SK-N-SH treated with all-trans-retinoic acid at 6 μM for 48 hours (cell line): Measurements from ENCODE around the gene CDH4.

Experiments used
- ATAC-seq: fragments of 200-7000 bp; cut with Tn5 transposase; 3 replicates; pipeline ENCODE4 v1.9.1; 2020; ENCODE audit warnings: mild to moderate bottlenecking, moderate library complexity
- BACH2 ChIP-seq: fragments of 250-450 bp; sonication (Bioruptor Pico); IDR thresholded peaks from 2 replicates; pipeline ENCODE4 v1.9.0; 2021; ENCODE audit warnings: mild to moderate bottlenecking, borderline replicate concordance
- CSDC2 ChIP-seq: fragments of 250-450 bp; sonication (Bioruptor Pico); IDR thresholded peaks from 2 replicates; pipeline ENCODE4 v1.5.0; 2020; ENCODE audit warnings: mild to moderate bottlenecking, moderate library complexity
- CSRNP3 ChIP-seq: fragments of 250-450 bp; sonication (Bioruptor Pico); IDR thresholded peaks from 2 replicates; pipeline ENCODE4 v1.5.1; 2021; ENCODE audit warnings: mild to moderate bottlenecking, moderate library complexity
- ESRRG ChIP-seq: fragments of 250-450 bp; sonication (Bioruptor Pico); IDR thresholded peaks from 2 replicates; pipeline ENCODE4 v1.6.1; 2021; ENCODE audit warnings: mild to moderate bottlenecking
- GLIS3 ChIP-seq: fragments of 250-450 bp; sonication (Bioruptor Pico); IDR thresholded peaks from 2 replicates; pipeline ENCODE4 v1.5.0; 2020; ENCODE audit warnings: mild to moderate bottlenecking, moderate library complexity
- ISL1 ChIP-seq: fragments of 250-450 bp; sonication (Bioruptor Pico); IDR thresholded peaks from 2 replicates; pipeline ENCODE4 v2.1.2; 2022; ENCODE audit warnings: mild to moderate bottlenecking, moderate library complexity
- OSR1 ChIP-seq: fragments of 250-450 bp; sonication (Bioruptor Pico); IDR thresholded peaks from 2 replicates; pipeline ENCODE4 v1.8.0; 2022; ENCODE audit warnings: moderate library complexity, mild to moderate bottlenecking, inconsistent platforms
- PATZ1 ChIP-seq: fragments of 250-450 bp; sonication (Bioruptor Pico); IDR thresholded peaks from 2 replicates; pipeline ENCODE4 v1.8.0; 2020; ENCODE audit warnings: mild to moderate bottlenecking, moderate library complexity, borderline replicate concordance
- PPARA ChIP-seq: fragments of 250-450 bp; sonication (Bioruptor Pico); IDR thresholded peaks from 2 replicates; pipeline ENCODE4 v1.5.0; 2020; ENCODE audit warnings: mild to moderate bottlenecking, borderline replicate concordance
- RARB ChIP-seq: fragments of 250-450 bp; sonication (Bioruptor Pico); IDR thresholded peaks from 2 replicates; pipeline ENCODE4 v1.8.0; 2021; ENCODE audit warnings: mild to moderate bottlenecking, moderate library complexity
- SNAI2 ChIP-seq: fragments of 250-450 bp; sonication (Bioruptor Pico); IDR thresholded peaks from 2 replicates; pipeline ENCODE4 v1.5.0; 2020; ENCODE audit warnings: mild to moderate bottlenecking, moderate library complexity
- TCF4 ChIP-seq: fragments of 250-450 bp; sonication (Bioruptor Pico); IDR thresholded peaks from 2 replicates; pipeline ENCODE4 v1.8.0; 2021; ENCODE audit warnings: mild to moderate bottlenecking, moderate library complexity, borderline replicate concordance
- TSHZ2 ChIP-seq: fragments of 250-450 bp; sonication (Bioruptor Pico); IDR thresholded peaks from 2 replicates; pipeline ENCODE4 v1.5.0; 2020; ENCODE audit warnings: mild to moderate bottlenecking, moderate library complexity
- ZC3H10 ChIP-seq: fragments of 250-450 bp; sonication (Bioruptor Pico); IDR thresholded peaks from 2 replicates; pipeline ENCODE4 v1.5.1; 2021; ENCODE audit warnings: mild to moderate bottlenecking, moderate library complexity
- ZFP3 ChIP-seq: fragments of 250-450 bp; sonication (Bioruptor Pico); IDR thresholded peaks from 2 replicates; pipeline ENCODE4 v1.5.0; 2020; ENCODE audit warnings: mild to moderate bottlenecking, moderate library complexity
- ZFP30 ChIP-seq: fragments of 450-650 bp; formaldehyde crosslinking; IDR thresholded peaks from 2 replicates; pipeline ENCODE4 v1.5.0; 2022; ENCODE audit warnings: mild to moderate bottlenecking, moderate library complexity
- ZNF565 ChIP-seq: fragments of 450-650 bp; formaldehyde crosslinking; conservative IDR thresholded peaks from 2 replicates; pipeline ENCODE4 v1.5.0; 2020; ENCODE audit warnings: low read depth, mild to moderate bottlenecking, moderate library complexity
- ZNF70 ChIP-seq: fragments of 450-650 bp; formaldehyde crosslinking; IDR thresholded peaks from 2 replicates; pipeline ENCODE4 v1.5.0; 2020; ENCODE audit warnings: mild to moderate bottlenecking, moderate library complexity
- ZNF8 ChIP-seq: fragments of 450-650 bp; formaldehyde crosslinking; IDR thresholded peaks from 2 replicates; pipeline ENCODE4 v1.5.0; 2020; ENCODE audit warnings: mild to moderate bottlenecking, moderate library complexity
- TF ChIP-seq, protein P1 (sequence below): fragments of 250-450 bp; sonication (Bioruptor Pico); IDR thresholded peaks from 2 replicates; pipeline ENCODE4 v1.5.1; 2020; ENCODE audit warnings: low read depth, mild to moderate bottlenecking, moderate library complexity
- TF ChIP-seq, protein P2 (sequence below): fragments of 250-450 bp; sonication (Bioruptor Pico); IDR thresholded peaks from 2 replicates; pipeline ENCODE4 v1.8.0; 2021; ENCODE audit warnings: low read depth, mild to moderate bottlenecking, moderate library complexity, borderline replicate concordance

The CDH4 gene

DNA sequence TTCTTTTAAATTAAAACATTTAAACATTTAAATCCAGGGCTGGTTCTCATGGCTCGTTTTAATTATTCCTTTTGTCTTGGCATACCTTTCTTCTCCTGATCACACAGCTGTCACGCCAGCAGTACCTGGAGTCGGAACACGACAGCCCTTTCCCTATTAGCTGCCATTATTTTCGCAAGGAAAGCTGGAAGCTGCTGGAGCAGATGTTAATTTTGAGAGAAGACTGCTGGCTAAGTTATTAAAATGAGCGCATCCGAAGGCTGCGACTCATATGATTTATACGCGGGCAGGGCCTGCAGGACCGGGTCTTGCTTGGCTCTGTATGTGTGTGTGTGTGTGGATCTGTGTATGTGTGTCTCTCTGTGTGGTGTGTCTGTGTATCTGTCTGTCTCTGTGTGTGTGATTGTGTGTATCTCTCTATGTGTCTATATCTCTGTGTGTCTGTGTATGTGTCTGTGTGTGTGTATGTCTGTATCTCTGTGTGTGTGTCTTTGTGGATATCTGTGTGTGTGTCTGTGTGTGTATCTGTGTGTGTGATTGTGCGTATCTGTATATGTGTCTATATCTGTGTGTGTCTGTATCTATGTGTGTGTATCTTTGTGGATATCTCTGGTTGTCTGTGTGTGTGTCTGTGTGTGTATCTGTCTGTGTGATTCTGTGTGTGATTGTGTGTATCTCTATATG lies 191.5 kb downstream of the CDH4 start:
- no peak for ATAC-seq
- TF ChIP-seq PPARA, result no peak
- no peak for TF ChIP-seq ZFP3
- TF ChIP-seq ZNF565 (CRISPR knock-in tag), result no peak
- TF ChIP-seq SNAI2, result no peak
- TF ChIP-seq ZFP30 (CRISPR knock-in tag), result no peak
- TF ChIP-seq TCF4 (CRISPR knock-in tag), result no peak
- TF ChIP-seq, protein P1, sequence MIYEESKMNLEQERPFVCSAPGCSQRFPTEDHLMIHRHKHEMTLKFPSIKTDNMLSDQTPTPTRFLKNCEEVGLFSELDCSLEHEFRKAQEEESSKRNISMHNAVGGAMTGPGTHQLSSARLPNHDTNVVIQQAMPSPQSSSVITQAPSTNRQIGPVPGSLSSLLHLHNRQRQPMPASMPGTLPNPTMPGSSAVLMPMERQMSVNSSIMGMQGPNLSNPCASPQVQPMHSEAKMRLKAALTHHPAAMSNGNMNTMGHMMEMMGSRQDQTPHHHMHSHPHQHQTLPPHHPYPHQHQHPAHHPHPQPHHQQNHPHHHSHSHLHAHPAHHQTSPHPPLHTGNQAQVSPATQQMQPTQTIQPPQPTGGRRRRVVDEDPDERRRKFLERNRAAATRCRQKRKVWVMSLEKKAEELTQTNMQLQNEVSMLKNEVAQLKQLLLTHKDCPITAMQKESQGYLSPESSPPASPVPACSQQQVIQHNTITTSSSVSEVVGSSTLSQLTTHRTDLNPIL (CRISPR knock-in tag), result no peak
- TF ChIP-seq ZC3H10 (CRISPR knock-in tag), result no peak
- TF ChIP-seq ZNF8 (CRISPR knock-in tag), result no peak
- no peak for TF ChIP-seq RARB (CRISPR knock-in tag)
- TF ChIP-seq ESRRG (CRISPR knock-in tag), result no peak
- TF ChIP-seq GLIS3, result no peak
- no peak for TF ChIP-seq CSDC2 (CRISPR knock-in tag)
- no peak for TF ChIP-seq BACH2 (CRISPR knock-in tag)
- TF ChIP-seq, protein P2, sequence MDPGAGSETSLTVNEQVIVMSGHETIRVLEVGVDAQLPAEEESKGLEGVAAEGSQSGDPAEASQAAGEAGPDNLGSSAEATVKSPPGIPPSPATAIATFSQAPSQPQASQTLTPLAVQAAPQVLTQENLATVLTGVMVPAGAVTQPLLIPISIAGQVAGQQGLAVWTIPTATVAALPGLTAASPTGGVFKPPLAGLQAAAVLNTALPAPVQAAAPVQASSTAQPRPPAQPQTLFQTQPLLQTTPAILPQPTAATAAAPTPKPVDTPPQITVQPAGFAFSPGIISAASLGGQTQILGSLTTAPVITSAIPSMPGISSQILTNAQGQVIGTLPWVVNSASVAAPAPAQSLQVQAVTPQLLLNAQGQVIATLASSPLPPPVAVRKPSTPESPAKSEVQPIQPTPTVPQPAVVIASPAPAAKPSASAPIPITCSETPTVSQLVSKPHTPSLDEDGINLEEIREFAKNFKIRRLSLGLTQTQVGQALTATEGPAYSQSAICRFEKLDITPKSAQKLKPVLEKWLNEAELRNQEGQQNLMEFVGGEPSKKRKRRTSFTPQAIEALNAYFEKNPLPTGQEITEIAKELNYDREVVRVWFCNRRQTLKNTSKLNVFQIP (CRISPR knock-in tag), result no peak
- no peak for TF ChIP-seq PATZ1 (CRISPR knock-in tag)
- TF ChIP-seq ISL1, result no peak
- no peak for TF ChIP-seq TSHZ2 (CRISPR knock-in tag)
- TF ChIP-seq ZNF70 (CRISPR knock-in tag), result no peak
- no peak for TF ChIP-seq OSR1

DNA sequence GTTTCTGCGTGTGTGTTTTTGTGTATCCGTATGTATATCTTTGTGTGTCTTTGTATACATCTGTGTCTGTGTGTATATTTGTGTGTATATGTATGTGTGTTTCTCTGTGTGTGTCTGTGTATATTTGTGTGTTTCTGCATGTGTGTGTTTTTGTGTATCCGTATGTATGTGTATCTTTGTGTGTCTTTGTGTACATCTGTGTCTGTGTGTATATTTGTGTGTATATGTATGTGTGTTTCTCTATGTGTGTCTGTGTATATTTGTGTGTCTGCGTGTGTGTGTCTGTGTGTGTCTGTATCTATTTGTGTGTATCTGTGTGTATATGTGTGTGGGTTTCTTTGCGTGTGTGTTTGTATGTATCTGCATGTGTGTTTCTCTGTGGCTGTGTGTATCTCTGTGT lies 192.6 kb downstream of the CDH4 start:
- no peak for ATAC-seq
- TF ChIP-seq, protein P2 (CRISPR knock-in tag), result no peak
- TF ChIP-seq CSRNP3 (CRISPR knock-in tag) (no peak), ZFP30 (CRISPR knock-in tag) (no peak), ESRRG (CRISPR knock-in tag) (no peak)
- TF ChIP-seq, protein P1 (CRISPR knock-in tag), result no peak
- TF ChIP-seq, all 23 proteins: peak for 0
